ENCODE results near the gene GPAM. TPM values are rescaled to one million over a fixed set of nuclear protein-coding genes. Genes with fewer than 3 reads are reported as not detected.

GPAM gene
- total and polyA plus RNA-seq, 2 donors (not counting 1 experiment from before 2014, with no cell fraction given): 2.6 to 8.2 TPM

GRCh38 chr10:112218036-112218390 is 34.4 kb upstream of the GPAM start:
- H3K27ac Mint-ChIP-seq: no peak overlapping the region
- CTCF ChIA-PET: no interaction called here
- peaks cover 25% of the 10 kb centered on the region for H3K4me1 Mint-ChIP-seq
- Histone ChIP-seq H3K27me3 (replicated peaks in 1 of 4; ENCODE audit: control extremely low read depth in 1 of 4, control insufficient read depth in 3 of 4, insufficient read depth in 4 of 4, low read length in 3 of 4) (no peaks in the 10 kb centered on the region), H4K20me1 (ENCODE audit: control insufficient read depth, insufficient read depth, low read length, poor library complexity, severe bottlenecking) (no peaks in the 10 kb centered on the region), H3K4me1 (ENCODE audit: control insufficient read depth in 2 of 2, insufficient read depth in 2 of 2, low read length in 2 of 2) (peaks cover 0 to 32% of the 10 kb centered on the region in 2 donors), H3K79me2 (ENCODE audit: control insufficient read depth, insufficient read depth, low read length) (no peaks in the 10 kb centered on the region), H3K9ac (ENCODE audit: low read length) (no peak overlapping the region), H3K4me2 (replicated peaks; ENCODE audit: low read depth, low read length, poor library complexity, severe bottlenecking) (no peak overlapping the region), H3K27ac (ENCODE audit: low read length in 2 of 2) (no peak overlapping the region), H3K36me3 (replicated peaks in 1 of 2; ENCODE audit: control extremely low read depth in 1 of 2, control insufficient read depth in 1 of 2, extremely low read depth in 1 of 2, insufficient read depth in 2 of 2, low read length in 1 of 2) (no peaks in the 10 kb centered on the region), H2AFZ (ENCODE audit: insufficient read depth, low read depth, low read length, poor library complexity, severe bottlenecking) (no peak overlapping the region), H3K9me3 (ENCODE audit: control extremely low read depth in 1 of 3, control insufficient read depth in 2 of 3, insufficient read depth in 1 of 3, low read length in 2 of 3) (peaks cover 0 to 7% (median 1%) of the 10 kb centered on the region in 3 donors), H3K4me3 (ENCODE audit: control extremely low read depth in 1 of 5, extremely low read depth in 1 of 5, insufficient read depth in 1 of 5, low read depth in 2 of 5, low read length in 4 of 5) (no peak overlapping the region)
- H3K27me3 Mint-ChIP-seq: no peaks in the 10 kb centered on the region
- TF ChIP-seq EZH2 (IDR thresholded peaks at IDR 0.05; ENCODE audit: borderline replicate concordance, insufficient read depth, low read depth, low read length, poor library complexity, severe bottlenecking) (no peak), CTCF (IDR thresholded peaks at IDR 0.05) (no peak)
- ATAC-seq (ENCODE audit: low read depth): no peak
- H3K4me3 Mint-ChIP-seq: no peak overlapping the region
- WGBS (ENCODE audit: insufficient coverage): 87% methylated on average over 3 of the region's 4 CpGs
- peaks cover 3% of the 10 kb centered on the region for H3K9me3 Mint-ChIP-seq (ENCODE audit: insufficient read depth)
- POLR2A ChIA-PET: no interaction called here
- no peak for DNase-seq
- intact Hi-C loops (cut with micrococcal nuclease): no loop called here

GRCh38 chr10:112217386-112218035 is 33.9 kb upstream of the GPAM start:
- ChIA-PET POLR2A (no interaction called here), CTCF (interaction anchor here (0.7 kb wide), 1 partner anchor 1240 kb away, joined by 3 read pairs; no protein-coding TSS in a partner anchor)
- H3K9me3 Mint-ChIP-seq (ENCODE audit: insufficient read depth): peaks cover 3% of the 10 kb centered on the region
- Histone ChIP-seq H3K27ac (ENCODE audit: low read length in 2 of 2) (no peak overlapping the region), H3K79me2 (ENCODE audit: control insufficient read depth, insufficient read depth, low read length) (no peaks in the 10 kb centered on the region), H3K9ac (ENCODE audit: low read length) (no peak overlapping the region), H3K36me3 (replicated peaks in 1 of 2; ENCODE audit: control extremely low read depth in 1 of 2, control insufficient read depth in 1 of 2, extremely low read depth in 1 of 2, insufficient read depth in 2 of 2, low read length in 1 of 2) (no peaks in the 10 kb centered on the region), H3K27me3 (replicated peaks in 1 of 4; ENCODE audit: control extremely low read depth in 1 of 4, control insufficient read depth in 3 of 4, insufficient read depth in 4 of 4, low read length in 3 of 4) (peaks cover 0 to under 1% (median 0%) of the 10 kb centered on the region in 4 experiments), H3K9me3 (ENCODE audit: control extremely low read depth in 1 of 3, control insufficient read depth in 2 of 3, insufficient read depth in 1 of 3, low read length in 2 of 3) (peaks cover 0 to 7% (median 1%) of the 10 kb centered on the region in 3 donors), H2AFZ (ENCODE audit: insufficient read depth, low read depth, low read length, poor library complexity, severe bottlenecking) (no peak overlapping the region), H3K4me1 (ENCODE audit: control insufficient read depth in 2 of 2, insufficient read depth in 2 of 2, low read length in 2 of 2) (peaks cover 0 to 37% of the 10 kb centered on the region in 2 donors), H3K4me2 (replicated peaks; ENCODE audit: low read depth, low read length, poor library complexity, severe bottlenecking) (no peak overlapping the region), H4K20me1 (ENCODE audit: control insufficient read depth, insufficient read depth, low read length, poor library complexity, severe bottlenecking) (no peaks in the 10 kb centered on the region), H3K4me3 (ENCODE audit: control extremely low read depth in 1 of 5, extremely low read depth in 1 of 5, insufficient read depth in 1 of 5, low read depth in 2 of 5, low read length in 4 of 5) (no peak overlapping the region)
- TF ChIP-seq CTCF (IDR thresholded peaks at IDR 0.05) (no peak), EZH2 (IDR thresholded peaks at IDR 0.05; ENCODE audit: borderline replicate concordance, insufficient read depth, low read depth, low read length, poor library complexity, severe bottlenecking) (no peak)
- no peak for DNase-seq
- no peak overlapping the region for H3K4me3 Mint-ChIP-seq
- ATAC-seq (ENCODE audit: low read depth): no peak
- H3K27me3 Mint-ChIP-seq: no peaks in the 10 kb centered on the region
- no peak overlapping the region for H3K27ac Mint-ChIP-seq
- H3K4me1 Mint-ChIP-seq: peaks cover 29% of the 10 kb centered on the region
- intact Hi-C loops (cut with micrococcal nuclease): no loop called here
- WGBS (ENCODE audit: insufficient coverage): no CpG with 5 or more reads among the region's 4 CpGs
